Measurements from ENCODE around the gene HAT1.
"Not testable (repeated sequence)": the region's sequence is repeated elsewhere in the genome, so short reads cannot be mapped to it uniquely, and the experiment has no call there.

Gene HAT1

GRCh38 chr2:171968509-171968908, 46.2 kb downstream of the HAT1 start:
- no peak overlapping the region for H3K27ac ChIP-seq (ENCODE audit: low read length)
- no peaks in the 10 kb centered on the region for H3K4me1 ChIP-seq (ENCODE audit: control insufficient read depth, insufficient read depth, low read length)
- H3K9me3 ChIP-seq (ENCODE audit: control insufficient read depth, insufficient read depth, low read length) = no peaks in the 10 kb centered on the region
- H3K36me3 ChIP-seq (ENCODE audit: control insufficient read depth, insufficient read depth, low read length) = peaks cover 3% of the 10 kb centered on the region
- H3K4me3 ChIP-seq (ENCODE audit: low read length) = no peak overlapping the region
- H3K27me3 ChIP-seq (ENCODE audit: control insufficient read depth, insufficient read depth, low read length) = no peaks in the 10 kb centered on the region
- DNase-seq (ENCODE audit: low read depth, low spot score) = no peak

- H3K27ac ChIP-seq (ENCODE audit: low read length) = no peak overlapping the region
- H3K27me3 ChIP-seq (ENCODE audit: control insufficient read depth, insufficient read depth, low read length) = no peaks in the 10 kb centered on the region
- no peaks in the 10 kb centered on the region for H3K4me1 ChIP-seq (ENCODE audit: control insufficient read depth, insufficient read depth, low read length)
- no peak overlapping the region for H3K4me3 ChIP-seq (ENCODE audit: low read length)
- WGBS (ENCODE audit: insufficient coverage, insufficient read length) = no CpG with 5 or more reads among the region's 2 CpGs
- H3K36me3 ChIP-seq (ENCODE audit: control insufficient read depth, insufficient read depth, low read length) = peaks cover 3% of the 10 kb centered on the region; the same call in 1 of the 2 replicates
- no peak for DNase-seq (ENCODE audit: low read depth, low spot score)
- H3K9me3 ChIP-seq (ENCODE audit: control insufficient read depth, insufficient read depth, low read length) = no peaks in the 10 kb centered on the region
Measured at GRCh38 chr2:171972329-171972982, 50.2 kb downstream of the HAT1 start.

GRCh38 chr2:171979103-171979502, 56.8 kb downstream of the HAT1 start:
- WGBS (ENCODE audit: insufficient coverage, insufficient read length) = no CpG with 5 or more reads among the region's 4 CpGs
- no peaks in the 10 kb centered on the region for H3K4me1 ChIP-seq (ENCODE audit: control insufficient read depth, insufficient read depth, low read length)
- no peak overlapping the region for H3K4me3 ChIP-seq (ENCODE audit: low read length)
- no peaks in the 10 kb centered on the region for H3K27me3 ChIP-seq (ENCODE audit: control insufficient read depth, insufficient read depth, low read length)
- no peak overlapping the region for H3K27ac ChIP-seq (ENCODE audit: low read length)
- no peak for DNase-seq (ENCODE audit: low read depth, low spot score)
- H3K9me3 ChIP-seq (ENCODE audit: control insufficient read depth, insufficient read depth, low read length) = no peaks in the 10 kb centered on the region
- no peaks in the 10 kb centered on the region; the same call in 1 of the 2 replicates for H3K36me3 ChIP-seq (ENCODE audit: control insufficient read depth, insufficient read depth, low read length)

GRCh38 chr2:171983924-171984323, 61.7 kb downstream of the HAT1 start:
- not testable (repeated sequence) for H3K27ac ChIP-seq (ENCODE audit: low read length); H3K9me3 ChIP-seq (ENCODE audit: control insufficient read depth, insufficient read depth, low read length); H3K4me1 ChIP-seq (ENCODE audit: control insufficient read depth, insufficient read depth, low read length); H3K4me3 ChIP-seq (ENCODE audit: low read length); H3K36me3 ChIP-seq (ENCODE audit: control insufficient read depth, insufficient read depth, low read length); DNase-seq (ENCODE audit: low read depth, low spot score); H3K27me3 ChIP-seq (ENCODE audit: control insufficient read depth, insufficient read depth, low read length)
- WGBS (ENCODE audit: insufficient coverage, insufficient read length) = no CpG with 5 or more reads among the region's 1 CpG

- Histone ChIP-seq H3K4me3 (ENCODE audit: low read length) (no peak overlapping the region), H3K27ac (ENCODE audit: low read length) (no peak overlapping the region), H3K27me3 (ENCODE audit: control insufficient read depth, insufficient read depth, low read length) (no peaks in the 10 kb centered on the region), H3K4me1 (ENCODE audit: control insufficient read depth, insufficient read depth, low read length) (no peaks in the 10 kb centered on the region), H3K9me3 (ENCODE audit: control insufficient read depth, insufficient read depth, low read length) (no peaks in the 10 kb centered on the region), H3K36me3 (ENCODE audit: control insufficient read depth, insufficient read depth, low read length) (no peaks in the 10 kb centered on the region)
- no CpG with 5 or more reads among the region's 2 CpGs for WGBS (ENCODE audit: insufficient coverage, insufficient read length)
- no peak for DNase-seq (ENCODE audit: low read depth, low spot score)
Measured at GRCh38 chr2:171985076-171985475, 62.8 kb downstream of the HAT1 start.

GRCh38 chr2:171986778-171987177, 64.5 kb downstream of the HAT1 start:
- Histone ChIP-seq H3K27me3 (ENCODE audit: control insufficient read depth, insufficient read depth, low read length) (no peaks in the 10 kb centered on the region), H3K4me3 (ENCODE audit: low read length) (no peak overlapping the region), H3K36me3 (ENCODE audit: control insufficient read depth, insufficient read depth, low read length) (no peaks in the 10 kb centered on the region), H3K9me3 (ENCODE audit: control insufficient read depth, insufficient read depth, low read length) (no peaks in the 10 kb centered on the region), H3K4me1 (ENCODE audit: control insufficient read depth, insufficient read depth, low read length) (no peaks in the 10 kb centered on the region), H3K27ac (ENCODE audit: low read length) (no peak overlapping the region)
- WGBS (ENCODE audit: insufficient coverage, insufficient read length) = no CpG with 5 or more reads among the region's 4 CpGs
- no peak for DNase-seq (ENCODE audit: low read depth, low spot score)

- Histone ChIP-seq H3K4me1 (ENCODE audit: control insufficient read depth, insufficient read depth, low read length) (no peaks in the 10 kb centered on the region), H3K27ac (ENCODE audit: low read length) (no peak overlapping the region), H3K27me3 (ENCODE audit: control insufficient read depth, insufficient read depth, low read length) (no peaks in the 10 kb centered on the region), H3K36me3 (ENCODE audit: control insufficient read depth, insufficient read depth, low read length) (no peaks in the 10 kb centered on the region), H3K9me3 (ENCODE audit: control insufficient read depth, insufficient read depth, low read length) (no peaks in the 10 kb centered on the region), H3K4me3 (ENCODE audit: low read length) (no peak overlapping the region)
- DNase-seq (ENCODE audit: low read depth, low spot score) = no peak
- WGBS (ENCODE audit: insufficient coverage, insufficient read length) = no CpG with 5 or more reads among the region's 4 CpGs
Measured at GRCh38 chr2:171991027-171991426, 68.8 kb downstream of the HAT1 start.

GRCh38 chr2:171995586-171995985, 73.3 kb downstream of the HAT1 start:
- H3K4me3 ChIP-seq (ENCODE audit: low read length) = no peak overlapping the region
- no peak overlapping the region for H3K27ac ChIP-seq (ENCODE audit: low read length)
- DNase-seq (ENCODE audit: low read depth, low spot score) = no peak
- peaks cover 2% of the 10 kb centered on the region; the same call in 1 of the 2 replicates for H3K27me3 ChIP-seq (ENCODE audit: control insufficient read depth, insufficient read depth, low read length)
- no peaks in the 10 kb centered on the region for H3K36me3 ChIP-seq (ENCODE audit: control insufficient read depth, insufficient read depth, low read length)
- WGBS (ENCODE audit: insufficient coverage, insufficient read length) = no CpG with 5 or more reads among the region's 5 CpGs
- 0 out of 2 replicates have a peak, but pooled peaks cover 1% of the 10 kb centered on the region for H3K4me1 ChIP-seq (ENCODE audit: control insufficient read depth, insufficient read depth, low read length)
- H3K9me3 ChIP-seq (ENCODE audit: control insufficient read depth, insufficient read depth, low read length) = no peaks in the 10 kb centered on the region

- DNase-seq (ENCODE audit: low read depth, low spot score) = no peak
- Histone ChIP-seq H3K4me3 (ENCODE audit: low read length) (no peak overlapping the region), H3K9me3 (ENCODE audit: control insufficient read depth, insufficient read depth, low read length) (no peaks in the 10 kb centered on the region), H3K36me3 (ENCODE audit: control insufficient read depth, insufficient read depth, low read length) (no peaks in the 10 kb centered on the region), H3K27ac (ENCODE audit: low read length) (no peak overlapping the region), H3K27me3 (ENCODE audit: control insufficient read depth, insufficient read depth, low read length) (peaks cover 2% of the 10 kb centered on the region; the same call in 1 of the 2 replicates), H3K4me1 (ENCODE audit: control insufficient read depth, insufficient read depth, low read length) (0 out of 2 replicates have a peak, but pooled peaks cover 1% of the 10 kb centered on the region)
- WGBS (ENCODE audit: insufficient coverage, insufficient read length) = no CpG with 5 or more reads among the region's 5 CpGs
Measured at GRCh38 chr2:171996021-171996420, 73.8 kb downstream of the HAT1 start.

GRCh38 chr2:171997031-171997430, 74.8 kb downstream of the HAT1 start:
- not testable (repeated sequence) for H3K9me3 ChIP-seq (ENCODE audit: control insufficient read depth, insufficient read depth, low read length); H3K4me1 ChIP-seq (ENCODE audit: control insufficient read depth, insufficient read depth, low read length); H3K36me3 ChIP-seq (ENCODE audit: control insufficient read depth, insufficient read depth, low read length); DNase-seq (ENCODE audit: low read depth, low spot score); H3K27me3 ChIP-seq (ENCODE audit: control insufficient read depth, insufficient read depth, low read length); H3K27ac ChIP-seq (ENCODE audit: low read length); H3K4me3 ChIP-seq (ENCODE audit: low read length)
- no CpG with 5 or more reads among the region's 5 CpGs for whole genome bisulfite sequencing (ENCODE audit: insufficient coverage, insufficient read length)

- WGBS (ENCODE audit: insufficient coverage, insufficient read length) = no CpG with 5 or more reads among the region's 4 CpGs
- H3K9me3 ChIP-seq (ENCODE audit: control insufficient read depth, insufficient read depth, low read length) = no peaks in the 10 kb centered on the region
- 0 out of 2 replicates have a peak, but pooled peaks cover 1% of the 10 kb centered on the region for H3K4me1 ChIP-seq (ENCODE audit: control insufficient read depth, insufficient read depth, low read length)
- DNase-seq (ENCODE audit: low read depth, low spot score) = no peak
- H3K4me3 ChIP-seq (ENCODE audit: low read length) = peak overlapping the region; percentile 70; the same call in 1 of the 2 replicates
- no peaks in the 10 kb centered on the region for H3K36me3 ChIP-seq (ENCODE audit: control insufficient read depth, insufficient read depth, low read length)
- H3K27ac ChIP-seq (ENCODE audit: low read length) = no peak overlapping the region
- peaks cover 2% of the 10 kb centered on the region; the same call in 1 of the 2 replicates for H3K27me3 ChIP-seq (ENCODE audit: control insufficient read depth, insufficient read depth, low read length)
Measured at GRCh38 chr2:171999161-171999560, 76.9 kb downstream of the HAT1 start.
